GM23248 (cell line): Measurements from ENCODE around the gene NOL12. TPM values are rescaled to one million over a fixed set of nuclear protein-coding genes. Genes with fewer than 3 reads are reported as not detected.

Source experiments
- DNase-seq: peaks from one replicate; pipeline ENCODE4 v3.0.0-alpha.2; 2015
- H2AFZ ChIP-seq: fragments of 200-600 bp; sonication (generic); 2 replicates; pipeline ENCODE4 v1.6.1; 2016; ENCODE audit warnings: antibody characterized with exemption
- H3F3A ChIP-seq: fragments of 200-600 bp; sonication (generic); 2 replicates; pipeline ENCODE4 v1.6.1; 2016; ENCODE audit warnings: mild to moderate bottlenecking, antibody characterized with exemption, mixed run types; ENCODE audit not compliant: insufficient read depth
- H3K27ac ChIP-seq: fragments of 200-600 bp; sonication (generic); 2 replicates; pipeline ENCODE4 v1.5.1; 2016; ENCODE audit warnings: mild to moderate bottlenecking
- H3K27me3 ChIP-seq: fragments of 200-600 bp; sonication (generic); replicated peaks from 2 replicates; pipeline ENCODE4 v1.6.1; 2016; ENCODE audit warnings: mild to moderate bottlenecking; ENCODE audit not compliant: insufficient read depth
- H3K36me3 ChIP-seq: fragments of 200-600 bp; sonication (generic); 2 replicates; pipeline ENCODE4 v1.6.1; 2016; ENCODE audit warnings: low read depth, mild to moderate bottlenecking
- H3K4me1 ChIP-seq: fragments of 200-600 bp; sonication (generic); 2 replicates; pipeline ENCODE4 v1.6.1; 2016; ENCODE audit warnings: mild to moderate bottlenecking; ENCODE audit not compliant: insufficient read depth
- H3K4me2 ChIP-seq: fragments of 200-600 bp; sonication (generic); one replicate; pipeline ENCODE4 v1.6.1; 2016; ENCODE audit warnings: mild to moderate bottlenecking; ENCODE audit not compliant: unreplicated experiment
- H3K4me3 ChIP-seq: fragments of 200-600 bp; sonication (generic); 2 replicates; pipeline ENCODE4 v1.5.1; 2016; ENCODE audit warnings: mild to moderate bottlenecking
- H3K79me2 ChIP-seq: fragments of 200-600 bp; sonication (generic); 2 replicates; pipeline ENCODE4 v1.6.1; 2016; ENCODE audit warnings: mild to moderate bottlenecking; ENCODE audit not compliant: insufficient read depth
- H3K9ac ChIP-seq: fragments of 200-600 bp; sonication (generic); 2 replicates; pipeline ENCODE4 v1.6.1; 2016; ENCODE audit warnings: mild to moderate bottlenecking
- H3K9me2 ChIP-seq: fragments of 200-600 bp; sonication (generic); 2 replicates; pipeline ENCODE4 v1.6.1; 2016; ENCODE audit warnings: mixed run types, mild to moderate bottlenecking, moderate library complexity; ENCODE audit not compliant: insufficient read depth
- H3K9me3 ChIP-seq: fragments of 200-600 bp; sonication (generic); one replicate; pipeline ENCODE4 v1.6.1; 2017; ENCODE audit warnings: low read depth
- H4K20me1 ChIP-seq: fragments of 200-600 bp; sonication (generic); 2 replicates; pipeline ENCODE4 v1.6.0; 2016; ENCODE audit not compliant: insufficient read depth
- EZH2 ChIP-seq: fragments of 200-600 bp; sonication (generic); IDR thresholded peaks from 2 replicates; pipeline ENCODE4 v1.6.1; 2018; ENCODE audit warnings: antibody characterized with exemption, mild to moderate bottlenecking; ENCODE audit not compliant: insufficient read depth, poor library complexity, severe bottlenecking
- EZH2phosphoT487 ChIP-seq: fragments of 200-600 bp; sonication (generic); IDR thresholded peaks from 2 replicates; pipeline ENCODE4 v1.6.1; 2018; ENCODE audit warnings: antibody characterized with exemption, moderate library complexity, mild to moderate bottlenecking, low read depth; ENCODE audit not compliant: insufficient read depth
- WGBS, 2 experiments: methylation state at CpG; one replicate each; pipeline ENCODE4 v1.1.6; 2015 to 2017; ENCODE audit warnings: low lambda C conversion rate in 2 of 2, low coverage in 1 of 2; ENCODE audit errors: missing lambda C conversion rate in 2 of 2; 5-methylcytosine and 5-hydroxymethylcytosine counted together
- in situ Hi-C: fragments of 300-500 bp; cut with MboI; formaldehyde crosslinking; loops from 2 replicates; pipeline ENCODE4 v1.15.0; 2020
- polyA plus RNA-seq: library from polyadenylated mRNA; unstranded; fragments of >200 nt; fragmentation: Nextera tagmentation; extraction: Ambion mirVana; gene quantifications from 2 replicates; pipeline ENCODE4 v1.2.1, GENCODE V29; 2016
- total RNA-seq: library from RNA; depleted of rRNA; stranded (reverse); fragments of >200 nt; shearing (Covaris generic); gene quantifications from 2 replicates; pipeline ENCODE4 v1.2.3, GENCODE V29; 2014

The NOL12 gene
- total and polyA plus RNA-seq, 2 experiments from 2014 or later = 4.9 to 25.1 TPM

- H3F3A ChIP-seq = peaks cover 6% of the 10 kb centered on the region
- WGBS, 2 experiments = 92 to 93% methylated on average over 15 of the region's 15 CpGs
- H3K9me2 ChIP-seq = no peaks in the 10 kb centered on the region
- in situ Hi-C loops = no loop called here
- peaks cover 13% of the 10 kb centered on the region for H3K4me1 ChIP-seq
- peaks cover 1% of the 10 kb centered on the region; the same call in 1 of the 2 replicates for H3K36me3 ChIP-seq
- H3K9me3 ChIP-seq = no peaks in the 10 kb centered on the region
- H3K79me2 ChIP-seq = peaks cover 33% of the 10 kb centered on the region
- TF ChIP-seq EZH2phosphoT487 = no peak
- no peaks in the 10 kb centered on the region for H4K20me1 ChIP-seq
- no peak overlapping the region for H3K9ac ChIP-seq
- H3K27me3 ChIP-seq = no peaks in the 10 kb centered on the region
- H2AFZ ChIP-seq = no peak overlapping the region
- H3K4me3 ChIP-seq = no peak overlapping the region
- H3K27ac ChIP-seq = no peak overlapping the region
- no peak overlapping the region for H3K4me2 ChIP-seq
- no peak for DNase-seq
Measured at GRCh38 chr22:37672206-37672919, 13.8 kb upstream of the NOL12 start.

- H3K4me3 ChIP-seq = no peak overlapping the region
- no peak for DNase-seq
- H3K79me2 ChIP-seq = peaks cover 33% of the 10 kb centered on the region
- no peak overlapping the region for H3K9ac ChIP-seq
- no peaks in the 10 kb centered on the region for H3K27me3 ChIP-seq
- TF ChIP-seq EZH2 = no peak
- TF ChIP-seq EZH2phosphoT487 = no peak
- no peaks in the 10 kb centered on the region for H3K9me3 ChIP-seq
- H3K4me1 ChIP-seq = peaks cover 14% of the 10 kb centered on the region
- peaks cover 3% of the 10 kb centered on the region; the same call in 1 of the 2 replicates for H4K20me1 ChIP-seq
- no peaks in the 10 kb centered on the region for H3K9me2 ChIP-seq
- WGBS, 2 experiments = 73 to 78% methylated on average over 11 of the region's 11 CpGs
- H3K4me2 ChIP-seq = no peak overlapping the region
- in situ Hi-C loops = no loop called here
- H3F3A ChIP-seq = peaks cover 9% of the 10 kb centered on the region
- no peak overlapping the region for H2AFZ ChIP-seq
- H3K36me3 ChIP-seq = peaks cover 8% of the 10 kb centered on the region
- H3K27ac ChIP-seq = no peak overlapping the region
Measured at GRCh38 chr22:37672920-37673455, 13.2 kb upstream of the NOL12 start.

- peak overlapping the region; percentile 82 for H3K27ac ChIP-seq
- H3K36me3 ChIP-seq = peaks cover 14% of the 10 kb centered on the region
- H3K79me2 ChIP-seq = peaks cover 33% of the 10 kb centered on the region
- 73 to 79% methylated on average over 12 of the region's 12 CpGs for whole genome bisulfite sequencing, 2 experiments
- H3K9ac ChIP-seq = peak overlapping the region; percentile 85
- H3F3A ChIP-seq = peaks cover 17% of the 10 kb centered on the region
- no peaks in the 10 kb centered on the region for H3K9me2 ChIP-seq
- H2AFZ ChIP-seq = no peak overlapping the region
- DNase-seq = no peak
- peaks cover 14% of the 10 kb centered on the region for H3K4me1 ChIP-seq
- no peaks in the 10 kb centered on the region for H3K27me3 ChIP-seq
- no peak overlapping the region for H3K4me3 ChIP-seq
- TF ChIP-seq EZH2phosphoT487 (no peak), EZH2 (no peak)
- in situ Hi-C loops = no loop called here
- peak overlapping the region; percentile 67 for H3K4me2 ChIP-seq
- H3K9me3 ChIP-seq = no peaks in the 10 kb centered on the region
- peaks cover 8% of the 10 kb centered on the region; the same call in 1 of the 2 replicates for H4K20me1 ChIP-seq
Measured at GRCh38 chr22:37674248-37674647, 11.9 kb upstream of the NOL12 start.

- peaks cover 14% of the 10 kb centered on the region for H3K4me1 ChIP-seq
- H2AFZ ChIP-seq = no peak within 1 kb of the TSS
- H3K4me2 ChIP-seq = peak within 1 kb of the TSS; percentile 100
- H4K20me1 ChIP-seq = peaks cover 8% of the 10 kb centered on the region; the same call in 1 of the 2 replicates
- TF ChIP-seq EZH2phosphoT487 (no peak), EZH2 (no peak)
- in situ Hi-C loops = no loop called here
- H3K9ac ChIP-seq = peak within 1 kb of the TSS; percentile 85
- peaks cover 27% of the 10 kb centered on the region for H3F3A ChIP-seq
- H3K4me3 ChIP-seq = peak within 1 kb of the TSS; percentile 89
- H3K36me3 ChIP-seq = peaks cover 19% of the 10 kb centered on the region
- peak; percentile 99 for DNase-seq
- peak within 1 kb of the TSS; percentile 82 for H3K27ac ChIP-seq
- peaks cover 33% of the 10 kb centered on the region for H3K79me2 ChIP-seq
- 0 to 1% methylated on average over 33 to 34 of the region's 34 CpGs for WGBS, 2 experiments
- H3K9me3 ChIP-seq = no peaks in the 10 kb centered on the region
- no peaks in the 10 kb centered on the region for H3K27me3 ChIP-seq
- no peaks in the 10 kb centered on the region for H3K9me2 ChIP-seq
Measured at GRCh38 chr22:37674951-37675929, 10.9 kb upstream of the NOL12 start, which contains the start of gene LGALS1. Gene LGALS1 (plus strand): TSS chr22:37675636. CDS start chr22:37675703, 67 bp downstream.
